SJCRH30 (cell line): ENCODE data around the gene RREB1. TPM values are rescaled to one million over a fixed set of nuclear protein-coding genes. Genes with fewer than 3 reads are reported as not detected.

Experiments used
- DNase-seq, 2 experiments: peaks; one replicate each; pipeline ENCODE4 v3.0.0-alpha.2; 2015 to 2020
- H3K27ac ChIP-seq: fragments of 250-450 bp; sonication (Bioruptor Pico); 2 replicates; pipeline ENCODE4 v1.5.1; 2020; ENCODE audit warnings: mild to moderate bottlenecking, moderate library complexity
- H3K27me3 ChIP-seq: fragments of 250-450 bp; sonication (Bioruptor Pico); 2 replicates; pipeline ENCODE4 v1.5.1; 2020; ENCODE audit warnings: mild to moderate bottlenecking, moderate library complexity
- H3K36me3 ChIP-seq: fragments of 250-450 bp; sonication (Bioruptor Pico); 2 replicates; pipeline ENCODE4 v1.5.1; 2020; ENCODE audit warnings: mild to moderate bottlenecking, moderate library complexity
- H3K4me1 ChIP-seq: fragments of 250-450 bp; sonication (Bioruptor Pico); 2 replicates; pipeline ENCODE4 v1.5.1; 2020; ENCODE audit warnings: mild to moderate bottlenecking, moderate library complexity
- H3K4me3 ChIP-seq: fragments of 250-450 bp; sonication (Bioruptor Pico); 2 replicates; pipeline ENCODE4 v1.5.1; 2020; ENCODE audit warnings: mild to moderate bottlenecking, moderate library complexity
- H3K9me3 ChIP-seq: fragments of 250-450 bp; sonication (Bioruptor Pico); replicated peaks from 2 replicates; pipeline ENCODE4 v1.5.1; 2020; ENCODE audit warnings: mild to moderate bottlenecking, moderate library complexity
- total RNA-seq: library from RNA; depleted of rRNA; stranded (reverse); fragments of >200 nt; shearing (Covaris generic); gene quantifications from 2 replicates; pipeline ENCODE4 v1.2.3, GENCODE V29; 2014

RREB1 gene
- total RNA-seq, 1 experiment from 2014 or later: 12.3 TPM

DNA sequence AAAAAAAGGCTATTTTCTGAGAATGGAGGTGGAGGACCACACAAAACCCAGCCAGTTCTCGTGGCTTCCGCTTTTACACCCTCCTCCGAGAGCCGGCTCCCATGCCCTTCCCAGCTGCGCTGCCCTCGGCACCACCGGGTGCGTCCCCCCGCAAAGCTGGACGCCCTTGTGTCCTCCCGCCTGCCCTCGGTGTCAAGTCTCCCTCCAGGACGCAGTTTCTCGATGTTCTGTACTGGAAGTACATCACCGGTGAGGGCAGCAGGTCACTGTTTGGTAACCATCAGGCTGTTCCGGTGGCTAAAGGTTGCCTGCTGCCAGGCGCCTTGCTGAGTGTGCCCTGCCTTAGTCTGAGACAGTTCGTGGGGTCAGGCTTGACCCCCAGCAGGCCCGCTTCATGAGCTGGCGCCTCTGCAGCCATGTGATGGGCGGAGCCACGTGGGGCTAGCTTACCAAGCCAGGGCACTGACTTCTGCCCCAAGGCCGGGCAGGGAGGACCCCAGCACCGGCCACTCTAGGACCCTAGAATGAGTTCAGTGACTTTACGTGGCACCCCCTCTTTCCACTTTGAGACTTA is 34.6 kb downstream of the RREB1 start:
- Histone ChIP-seq H3K27ac (no peak overlapping the region), H3K9me3 (no peaks in the 10 kb centered on the region), H3K27me3 (no peaks in the 10 kb centered on the region), H3K4me1 (peaks cover 11% of the 10 kb centered on the region), H3K36me3 (no peaks in the 10 kb centered on the region), H3K4me3 (no peak overlapping the region)
- no peak for DNase-seq

GRCh38 chr6:7142918-7143475 is 35.2 kb downstream of the RREB1 start:
- no peak overlapping the region for H3K4me3 ChIP-seq
- H3K27me3 ChIP-seq: no peaks in the 10 kb centered on the region
- no peaks in the 10 kb centered on the region for H3K36me3 ChIP-seq
- peaks cover 11% of the 10 kb centered on the region for H3K4me1 ChIP-seq
- H3K27ac ChIP-seq: peak overlapping the region; percentile 35; the same call in 1 of the 2 replicates
- DNase-seq: no peak
- no peaks in the 10 kb centered on the region for H3K9me3 ChIP-seq

- peak overlapping the region; percentile 35; the same call in 1 of the 2 replicates for H3K27ac ChIP-seq
- H3K4me1 ChIP-seq: peaks cover 11% of the 10 kb centered on the region
- DNase-seq: peak; percentile 63 to 72
Observed at GRCh38 chr6:7143476-7143974, 35.8 kb downstream of the RREB1 start.

DNA sequence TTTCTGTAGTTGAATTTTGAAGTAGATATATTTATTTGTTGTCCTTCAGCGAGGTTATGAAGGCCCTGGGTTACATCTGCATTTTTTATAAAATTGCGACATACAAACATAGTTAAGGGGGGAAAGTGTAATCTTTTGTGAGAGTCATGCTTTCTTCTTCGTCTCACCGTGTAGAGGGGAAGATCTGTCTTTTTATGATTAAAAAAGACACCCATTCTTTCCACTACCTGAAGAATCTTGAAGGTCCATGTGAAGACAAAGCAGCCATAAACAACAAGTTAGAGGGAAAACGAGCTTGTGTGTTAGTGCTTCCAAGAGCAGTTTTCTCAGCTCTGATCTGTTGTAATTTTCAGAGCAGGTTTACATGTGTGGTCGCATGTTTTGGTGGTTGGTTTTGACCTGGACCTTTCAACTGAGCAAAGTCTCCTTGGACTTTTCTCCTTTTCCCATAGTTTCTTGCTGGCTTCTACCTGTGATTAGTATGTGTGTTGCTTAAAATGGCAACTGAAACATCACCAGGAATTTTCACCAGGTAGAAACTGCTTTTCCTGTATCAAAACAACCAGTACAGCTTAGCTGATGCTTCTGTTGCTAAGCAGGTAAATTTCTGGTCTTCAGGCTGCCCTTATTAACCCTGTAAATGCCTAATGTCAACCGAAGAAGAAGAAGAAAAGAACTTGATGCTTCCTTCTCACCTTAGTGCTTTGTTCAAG is 37.3 kb downstream of the RREB1 start:
- no peaks in the 10 kb centered on the region for H3K27me3 ChIP-seq
- H3K4me3 ChIP-seq: no peak overlapping the region
- H3K9me3 ChIP-seq: no peaks in the 10 kb centered on the region
- no peak overlapping the region for H3K27ac ChIP-seq
- no peak for DNase-seq
- no peaks in the 10 kb centered on the region for H3K36me3 ChIP-seq
- H3K4me1 ChIP-seq: peaks cover 11% of the 10 kb centered on the region

More at GRCh38 chr6:7143476-7143974, 35.8 kb downstream of the RREB1 start:
- no peaks in the 10 kb centered on the region for H3K36me3 ChIP-seq
- no peaks in the 10 kb centered on the region for H3K27me3 ChIP-seq
- no peaks in the 10 kb centered on the region for H3K9me3 ChIP-seq
- no peak overlapping the region for H3K4me3 ChIP-seq

GRCh38 chr6:7145585-7145884 is 37.8 kb downstream of the RREB1 start:
- H3K27ac ChIP-seq: no peak overlapping the region
- peaks cover 16% of the 10 kb centered on the region for H3K4me1 ChIP-seq
- H3K4me3 ChIP-seq: no peak overlapping the region
- no peak for DNase-seq
- no peaks in the 10 kb centered on the region for H3K9me3 ChIP-seq
- no peaks in the 10 kb centered on the region for H3K27me3 ChIP-seq
- no peaks in the 10 kb centered on the region for H3K36me3 ChIP-seq

DNA sequence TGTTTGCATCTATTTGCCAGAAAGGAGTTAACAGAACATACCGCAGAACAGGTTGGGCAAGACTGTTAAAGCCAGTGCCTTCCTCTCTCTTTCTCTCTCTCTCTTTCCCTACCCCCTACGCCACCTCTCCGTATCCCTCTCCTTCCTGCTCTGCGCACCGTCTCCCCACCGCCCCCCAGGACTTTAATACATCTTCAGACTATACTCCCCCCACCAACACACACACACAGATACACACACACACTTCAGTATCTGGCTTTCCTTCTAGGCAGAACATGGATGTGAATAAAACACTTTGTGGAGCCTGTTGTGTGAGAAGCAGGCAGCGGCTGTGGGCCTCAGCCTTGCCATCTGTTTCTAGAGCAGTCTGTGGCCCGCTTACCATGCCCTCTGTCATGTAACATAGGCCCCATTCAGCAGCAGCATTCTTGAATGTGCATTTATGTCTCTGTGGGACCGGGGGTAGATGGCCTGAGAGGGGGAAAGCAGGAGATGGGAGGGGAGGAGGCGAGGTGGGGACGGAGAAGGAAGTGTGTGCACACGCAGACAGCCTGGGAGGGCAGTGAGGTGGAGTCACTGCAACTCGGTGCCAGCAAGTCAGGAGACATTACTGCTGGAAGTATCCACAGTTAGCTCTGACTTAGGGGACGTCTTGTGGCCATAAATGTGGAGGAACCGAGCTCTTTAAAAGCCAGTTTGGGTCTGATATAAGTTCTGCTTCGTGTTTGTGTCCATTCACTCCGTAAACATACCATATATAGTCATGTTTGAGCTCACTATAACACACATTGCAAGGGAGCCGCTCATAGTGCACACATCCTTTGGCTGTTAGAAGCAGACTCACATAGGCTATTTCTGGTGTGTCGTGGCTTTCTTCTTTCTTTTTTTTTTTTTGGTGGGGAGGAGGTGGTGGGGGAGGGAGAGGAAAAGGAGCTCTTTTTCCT is 38.4 kb downstream of the RREB1 start:
- Histone ChIP-seq H3K4me1 (peaks cover 20% of the 10 kb centered on the region), H3K9me3 (no peaks in the 10 kb centered on the region), H3K27ac (no peak overlapping the region), H3K36me3 (no peaks in the 10 kb centered on the region), H3K4me3 (no peak overlapping the region), H3K27me3 (no peaks in the 10 kb centered on the region)
- DNase-seq: no peak

DNA sequence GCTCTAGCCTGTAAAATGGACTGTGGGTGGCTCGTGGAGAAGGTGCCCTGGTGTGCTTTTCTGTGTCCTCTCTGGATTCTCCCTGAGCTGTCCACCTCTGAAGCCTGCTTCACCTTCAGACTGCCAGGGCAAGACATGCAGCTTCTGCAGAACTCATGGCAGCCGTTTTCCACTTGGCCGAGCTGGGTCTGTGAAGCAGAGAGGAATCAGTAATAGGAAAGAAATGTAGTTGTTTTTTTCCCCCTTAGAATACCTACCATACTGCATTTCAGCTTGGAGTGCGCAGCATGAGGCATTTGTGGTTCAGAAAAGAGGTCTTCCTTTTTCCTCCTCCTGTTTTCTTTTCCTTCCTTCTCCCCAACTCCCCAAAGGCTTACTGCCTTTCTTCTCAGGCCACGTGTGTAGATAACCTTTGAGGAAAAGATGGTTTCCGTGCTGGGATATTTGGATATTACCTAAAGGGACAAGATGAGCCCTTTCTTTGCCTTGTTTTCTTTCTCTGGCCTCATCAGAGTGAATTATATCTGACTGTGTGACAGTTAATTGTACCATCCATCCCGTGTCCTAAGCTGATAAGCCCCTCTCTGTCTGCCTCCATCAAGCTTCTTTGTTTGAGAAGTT is 39.4 kb downstream of the RREB1 start:
- Histone ChIP-seq H3K36me3 (no peaks in the 10 kb centered on the region), H3K9me3 (no peaks in the 10 kb centered on the region), H3K27me3 (no peaks in the 10 kb centered on the region), H3K27ac (no peak overlapping the region), H3K4me1 (peaks cover 30% of the 10 kb centered on the region), H3K4me3 (no peak overlapping the region)
- DNase-seq: no peak

- no peak overlapping the region for H3K4me3 ChIP-seq
- H3K4me1 ChIP-seq: peaks cover 37% of the 10 kb centered on the region
- DNase-seq: no peak
- H3K9me3 ChIP-seq: no peaks in the 10 kb centered on the region
- no peaks in the 10 kb centered on the region for H3K36me3 ChIP-seq
- no peak overlapping the region for H3K27ac ChIP-seq
- H3K27me3 ChIP-seq: no peaks in the 10 kb centered on the region
Observed at GRCh38 chr6:7148100-7148822, 40.5 kb downstream of the RREB1 start.

DNA sequence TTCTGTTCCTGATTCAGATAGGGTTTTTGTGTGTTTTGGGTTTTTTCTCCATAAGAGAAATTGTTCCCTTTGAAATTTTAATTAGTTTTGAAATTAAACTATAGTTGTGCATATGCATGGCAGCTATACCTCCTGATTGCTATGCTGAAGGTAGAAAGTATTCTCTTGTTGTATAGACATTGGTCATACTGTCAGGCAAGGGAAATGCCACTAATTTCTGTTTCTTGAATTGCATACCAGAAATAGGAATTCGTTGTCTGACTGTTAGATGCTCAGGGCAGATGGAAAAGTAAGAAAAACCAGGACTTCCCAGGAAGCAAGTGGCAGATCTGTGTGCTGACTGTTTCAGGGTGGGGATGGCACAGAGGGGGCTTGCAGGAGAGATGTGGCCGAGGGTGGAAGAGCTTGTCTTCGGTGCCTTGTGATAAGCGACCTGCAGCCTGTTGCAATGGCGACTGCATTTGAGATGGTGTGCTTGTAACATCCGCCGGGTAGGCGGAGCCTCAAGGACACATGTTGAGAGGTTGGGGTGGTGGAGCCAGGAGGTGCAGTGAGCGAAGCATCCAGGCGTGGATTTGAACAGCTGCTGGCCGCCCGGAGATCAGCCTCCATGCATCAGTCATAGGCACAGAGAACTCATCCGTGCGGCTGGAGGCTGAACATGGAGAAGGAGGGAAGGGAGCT is 42.8 kb downstream of the RREB1 start:
- Histone ChIP-seq H3K36me3 (no peaks in the 10 kb centered on the region), H3K4me1 (peaks cover 48% of the 10 kb centered on the region), H3K9me3 (no peaks in the 10 kb centered on the region), H3K4me3 (peak overlapping the region; percentile 33; the same call in 1 of the 2 replicates), H3K27me3 (no peaks in the 10 kb centered on the region), H3K27ac (peak overlapping the region; percentile 64)
- DNase-seq: peak; percentile 89 to 91

GRCh38 chr6:7151381-7151780 is 43.6 kb downstream of the RREB1 start:
- no peaks in the 10 kb centered on the region for H3K36me3 ChIP-seq
- DNase-seq: peak in 1 of 2 experiments; percentile 36
- peaks cover 57% of the 10 kb centered on the region for H3K4me1 ChIP-seq
- H3K4me3 ChIP-seq: no peak overlapping the region
- H3K9me3 ChIP-seq: no peaks in the 10 kb centered on the region
- H3K27me3 ChIP-seq: no peaks in the 10 kb centered on the region
- H3K27ac ChIP-seq: peak overlapping the region; percentile 64

DNA sequence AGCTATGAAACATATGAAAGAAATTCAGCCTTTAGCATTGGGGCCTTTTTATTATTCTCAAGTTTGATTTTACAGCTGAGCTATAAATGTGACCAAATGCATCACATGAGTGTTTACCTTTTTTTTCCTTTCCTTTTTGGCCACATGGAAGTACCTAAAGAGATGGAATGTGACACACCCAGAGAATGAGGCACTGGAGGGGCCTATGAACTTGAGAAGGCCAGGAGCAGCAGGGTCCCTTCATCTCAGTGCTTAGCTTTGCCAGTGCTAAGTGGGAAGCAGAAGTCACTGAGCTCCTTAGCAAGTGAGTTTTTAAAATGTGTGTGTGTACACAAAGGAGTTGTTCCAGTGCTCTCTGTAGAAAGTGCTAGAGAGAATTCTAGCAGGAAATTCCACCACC is 44.7 kb downstream of the RREB1 start:
- Histone ChIP-seq H3K27ac (no peak overlapping the region), H3K9me3 (no peaks in the 10 kb centered on the region), H3K4me3 (no peak overlapping the region), H3K27me3 (no peaks in the 10 kb centered on the region), H3K4me1 (peaks cover 66% of the 10 kb centered on the region), H3K36me3 (no peaks in the 10 kb centered on the region)
- no peak for DNase-seq

DNA sequence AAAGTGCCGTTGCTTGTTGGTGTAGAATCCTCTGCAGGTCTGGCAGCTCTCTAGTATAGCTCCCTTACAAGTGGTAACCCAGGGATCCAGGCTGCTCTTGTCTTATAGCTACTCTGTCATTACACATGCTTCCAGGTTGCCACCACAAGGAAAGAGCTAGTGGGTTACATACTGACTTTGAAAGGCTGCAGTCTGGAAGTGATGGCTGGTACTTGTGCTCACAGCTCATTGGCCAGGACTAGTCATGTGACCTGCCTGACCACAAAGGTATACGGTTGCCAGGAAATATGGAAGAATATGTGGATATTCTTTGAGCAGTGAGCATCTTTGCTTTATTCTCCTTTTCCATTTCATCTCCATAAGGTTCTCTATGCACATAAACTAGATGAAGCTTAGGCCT is 46.0 kb downstream of the RREB1 start:
- peak; percentile 22 to 49 for DNase-seq
- H3K27ac ChIP-seq: peak overlapping the region; percentile 99
- H3K36me3 ChIP-seq: no peaks in the 10 kb centered on the region
- H3K4me1 ChIP-seq: peaks cover 66% of the 10 kb centered on the region
- H3K9me3 ChIP-seq: no peaks in the 10 kb centered on the region
- H3K27me3 ChIP-seq: no peaks in the 10 kb centered on the region
- H3K4me3 ChIP-seq: no peak overlapping the region

GRCh38 chr6:7154341-7155139 is 46.8 kb downstream of the RREB1 start:
- DNase-seq: peak; percentile 89 to 92
- Histone ChIP-seq H3K9me3 (no peaks in the 10 kb centered on the region), H3K27me3 (no peaks in the 10 kb centered on the region), H3K27ac (peak overlapping the region; percentile 99), H3K4me3 (peak overlapping the region; percentile 38), H3K4me1 (peaks cover 66% of the 10 kb centered on the region), H3K36me3 (no peaks in the 10 kb centered on the region)
